GM21619 (cell line): ENCODE results near the gene STPG3.

Source experiments
- ATAC-seq: cut with Tn5 transposase; IDR thresholded peaks from one replicate; pipeline ENCODE4 v1.9.1; 2021; ENCODE audit not compliant: unreplicated experiment

Gene STPG3

GRCh38 chr9:137221506-137222111 is 29.5 kb upstream of the STPG3 start:
- no peak for ATAC-seq

GRCh38 chr9:137222190-137223077 is 28.7 kb upstream of the STPG3 start, which contains the start of gene RNF208:
Gene RNF208 (minus strand): TSS chr9:137222240. CDS start chr9:137221212, 1,028 bp downstream.
- ATAC-seq = peak; percentile 3

- peak; percentile 64 for ATAC-seq
Measured at GRCh38 chr9:137223078-137223970, 27.8 kb upstream of the STPG3 start.

- no peak for ATAC-seq
Measured at GRCh38 chr9:137224830-137225694, 26.0 kb upstream of the STPG3 start, which contains the start of gene CYSRT1. Gene CYSRT1 (plus strand): TSS chr9:137225174. CDS start chr9:137225622, 448 bp downstream.

- ATAC-seq = no peak
Measured at GRCh38 chr9:137225699-137226331, 25.3 kb upstream of the STPG3 start.

DNA sequence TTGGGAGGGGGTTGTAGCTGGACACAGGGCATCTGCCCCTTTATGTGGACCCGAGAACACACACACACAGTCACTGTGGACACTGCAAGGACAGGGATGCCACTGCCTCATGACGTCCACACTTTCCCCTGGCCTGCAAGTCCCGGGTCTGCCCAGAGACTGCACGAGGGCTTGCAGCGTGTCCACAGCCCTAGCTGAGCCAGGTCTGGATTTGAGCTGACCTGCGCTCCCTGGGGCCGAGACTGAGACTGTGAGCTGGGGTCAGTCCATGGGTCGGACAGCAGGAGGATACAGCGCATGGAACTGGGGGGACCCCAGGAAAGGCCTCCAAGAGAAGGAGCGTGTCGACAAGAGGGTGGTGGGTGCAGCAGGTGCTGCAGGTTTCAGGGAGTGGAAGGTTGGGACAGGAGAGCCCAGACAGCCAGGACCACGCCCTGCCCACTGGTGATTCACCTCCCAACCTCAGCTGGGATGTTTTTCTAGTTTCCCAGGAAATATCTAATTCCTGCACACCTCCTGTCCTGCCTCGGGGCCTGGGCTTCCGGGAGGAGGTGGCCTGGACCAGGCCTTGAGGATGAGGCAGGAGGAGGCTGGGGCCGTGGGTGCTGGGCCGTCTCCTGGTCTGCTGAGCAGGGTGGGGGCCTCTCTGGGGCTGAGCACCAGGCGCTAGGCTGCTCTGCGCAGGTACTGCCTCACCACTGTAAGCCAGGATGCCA is 24.6 kb upstream of the STPG3 start:
- ATAC-seq = no peak

DNA sequence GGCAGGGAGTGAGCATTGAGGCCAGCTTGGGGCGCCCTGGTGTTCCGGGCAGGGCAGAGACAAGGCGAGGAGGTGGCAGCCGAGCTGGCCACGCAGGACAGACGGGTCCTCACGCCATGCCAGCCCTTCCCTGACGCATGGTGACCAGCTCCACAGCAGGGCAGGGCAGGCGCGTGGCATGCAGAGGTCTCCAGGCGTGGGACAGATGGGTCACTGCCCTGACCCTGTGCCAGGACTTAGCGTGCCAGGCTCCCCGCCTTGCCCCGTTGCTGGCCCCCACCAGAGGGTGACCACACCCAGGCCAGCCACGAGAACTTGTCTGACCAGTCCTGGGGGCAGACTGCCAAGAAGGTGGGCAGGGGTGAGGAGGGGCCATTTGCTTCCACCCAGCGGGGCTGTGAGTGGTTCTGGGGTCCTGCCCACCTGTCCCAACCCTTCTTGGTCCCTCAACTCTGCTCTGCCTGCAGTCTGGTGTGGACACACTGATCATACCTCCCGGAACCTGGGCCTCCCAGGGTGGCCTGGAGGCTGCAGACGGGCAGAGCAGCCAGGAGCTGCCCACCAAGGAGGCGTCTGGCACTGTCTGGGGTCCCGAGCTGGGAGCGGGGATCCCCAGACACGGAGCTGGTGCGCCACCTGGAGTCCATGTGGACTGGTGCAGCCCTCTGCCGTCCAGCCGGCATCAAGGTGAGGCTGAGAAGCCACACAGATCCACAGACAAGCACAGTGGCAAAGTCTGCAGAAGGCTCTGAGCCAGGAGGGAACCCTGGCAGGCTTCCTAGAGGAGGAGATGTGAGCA is 23.8 kb upstream of the STPG3 start, which contains the start of gene RNF224:
Gene RNF224 (plus strand): TSS at position 449 of the 799 bp plus-strand sequence. CDS start 834 bp downstream, outside the sequence.
- ATAC-seq = no peak

GRCh38 chr9:137227853-137228505 is 23.1 kb upstream of the STPG3 start:
- ATAC-seq = no peak

GRCh38 chr9:137228506-137228967 is 22.5 kb upstream of the STPG3 start:
- no peak for ATAC-seq

GRCh38 chr9:137228968-137229896 is 21.9 kb upstream of the STPG3 start:
- no peak for ATAC-seq

DNA sequence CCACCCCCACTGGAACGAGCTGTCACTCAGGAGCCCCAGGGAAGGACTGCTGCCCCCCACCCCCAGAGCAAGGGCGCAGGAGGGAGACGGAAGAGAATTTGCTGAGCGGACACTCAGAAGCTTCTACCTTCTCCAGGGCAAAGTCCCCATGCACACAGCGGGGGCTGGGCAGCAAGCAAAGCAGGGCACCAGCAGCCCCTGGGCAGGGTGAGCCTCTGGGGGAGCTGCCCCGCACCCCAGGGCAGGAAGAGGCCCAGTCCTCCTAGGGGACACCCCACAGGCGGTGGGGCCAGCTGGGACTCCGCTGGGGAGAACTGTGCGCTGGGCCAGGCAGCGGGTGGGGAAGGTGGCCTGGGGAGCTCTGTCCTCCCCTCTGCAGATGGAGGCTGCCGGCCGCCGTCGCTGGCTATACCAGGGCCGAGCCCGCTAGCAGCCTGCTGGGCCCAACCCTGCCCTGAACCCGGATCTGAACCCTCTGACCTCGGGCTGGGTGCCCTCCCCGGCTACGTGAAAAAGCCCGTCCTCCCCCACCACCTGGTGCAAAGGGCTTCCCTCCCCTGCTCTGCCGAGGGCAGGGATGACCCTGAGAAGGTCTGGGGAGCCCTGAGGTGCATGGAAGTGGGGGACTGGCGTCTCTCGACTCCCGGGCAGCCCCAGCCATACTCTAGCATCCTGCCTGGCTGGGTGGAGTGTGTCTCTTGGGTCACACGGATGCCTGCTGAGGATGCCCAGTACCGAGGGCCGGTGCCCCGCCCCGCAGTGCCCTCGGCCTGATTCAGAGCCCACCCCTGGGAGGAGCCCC is 21.0 kb upstream of the STPG3 start:
- ATAC-seq = no peak

DNA sequence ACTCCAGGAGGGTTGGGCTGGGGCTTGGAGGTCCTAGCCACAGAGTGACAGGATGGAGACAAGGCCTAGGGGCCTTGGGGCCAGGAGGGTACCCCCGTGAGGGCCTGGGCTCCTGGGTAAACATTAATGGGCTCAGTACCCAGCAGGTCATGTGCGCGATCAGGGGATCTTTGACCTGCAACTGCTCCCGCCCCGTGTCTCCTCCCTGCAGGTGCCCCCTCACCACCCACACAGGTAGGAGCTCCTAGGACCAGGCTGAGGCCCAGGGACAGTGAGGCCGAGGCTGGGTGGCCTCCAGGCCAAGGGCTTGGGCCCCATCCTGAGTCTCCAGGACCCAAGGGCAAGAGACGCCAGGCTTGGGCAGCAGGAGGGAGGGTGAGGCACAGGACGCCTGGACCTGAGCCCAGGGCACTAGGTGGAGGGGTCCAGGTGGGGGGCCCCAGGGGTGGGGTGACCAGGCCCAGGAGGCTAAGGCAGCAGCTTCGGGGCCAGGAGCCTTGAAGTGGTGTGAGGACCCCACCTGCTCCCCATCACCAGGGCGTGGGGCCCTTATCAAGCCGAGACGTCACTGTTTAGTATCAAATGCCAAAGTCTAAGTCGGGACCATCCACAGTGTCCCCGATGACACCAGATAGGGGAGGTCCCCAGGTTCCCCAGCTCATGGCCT is 20.2 kb upstream of the STPG3 start, which contains the start of gene SLC34A3:
Gene SLC34A3 (plus strand): TSS at position 197 of the 667 bp plus-strand sequence. CDS start 802 bp downstream, outside the sequence.
- ATAC-seq = no peak

DNA sequence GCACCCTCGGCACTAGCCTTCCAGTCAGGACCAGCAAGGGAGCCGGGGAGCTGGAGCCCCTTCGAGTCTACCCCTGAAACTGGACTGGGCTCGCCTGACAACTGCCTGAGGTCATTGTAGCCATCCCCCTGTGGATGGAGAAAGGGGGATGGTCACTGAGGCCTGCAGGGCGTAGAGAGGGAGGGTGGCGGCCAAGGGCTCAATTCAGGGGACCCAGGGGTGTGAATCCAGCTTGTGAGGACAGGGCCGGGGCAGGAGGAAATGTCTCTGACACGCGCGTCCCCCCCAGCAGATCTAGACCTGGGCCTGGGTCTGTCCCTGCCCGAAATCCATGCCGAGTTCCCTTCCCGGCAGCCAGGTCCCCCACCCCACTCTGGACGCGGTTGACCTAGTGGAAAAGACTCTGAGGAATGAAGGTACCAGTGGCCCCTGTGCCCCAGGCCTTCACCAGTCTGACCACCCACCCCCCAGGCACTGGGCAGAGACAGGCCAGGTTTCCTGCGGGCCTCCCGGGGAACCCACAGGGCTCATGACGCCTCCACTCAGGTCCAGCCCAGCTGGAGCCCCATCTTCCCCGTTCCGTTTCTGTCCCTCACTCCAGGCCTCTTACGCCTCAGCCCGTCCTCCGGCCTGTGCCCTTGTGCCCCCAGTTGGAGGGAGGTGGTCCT is 19.6 kb upstream of the STPG3 start:
- no peak for ATAC-seq

GRCh38 chr9:137232101-137232500 is 19.0 kb upstream of the STPG3 start:
- no peak for ATAC-seq
